Activated naive CD4-positive, alpha-beta T cell treated with anti-CD3 and anti-CD28 coated beads, Interleukin-2, amount 50 U/mL, for 16 hours (primary cell): ENCODE data around the gene KDM1B.
"Not testable (repeated sequence)": the region's sequence is repeated elsewhere in the genome, so short reads cannot be mapped to it uniquely, and the experiment has no call there.

Experiments
- DNase-seq: peaks from one replicate; pipeline ENCODE4 v3.0.0-alpha.2; 2020

KDM1B gene

GRCh38 chr6:18189196-18189595 lies 34.0 kb downstream of the KDM1B start:
- no peak for DNase-seq

DNA sequence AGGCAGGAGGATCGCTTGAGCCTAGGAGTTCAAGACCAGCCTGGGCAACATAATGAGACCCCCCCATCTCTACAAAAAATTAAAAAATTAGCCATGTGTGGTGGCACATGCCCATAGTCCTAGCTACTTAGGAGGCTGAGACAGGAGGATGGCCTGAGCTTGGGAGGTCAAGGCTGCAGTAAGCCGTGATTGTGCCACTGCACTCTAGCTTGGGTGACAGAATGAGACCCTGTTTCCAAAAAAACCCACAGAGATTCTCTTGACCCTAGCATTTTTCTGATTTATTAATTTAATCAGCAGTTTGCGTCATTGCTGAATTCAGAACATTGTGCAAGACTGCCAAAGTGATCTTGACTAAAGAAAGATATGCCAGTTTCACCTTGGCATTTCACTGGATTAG lies 36.8 kb downstream of the KDM1B start:
- no peak for DNase-seq

DNA sequence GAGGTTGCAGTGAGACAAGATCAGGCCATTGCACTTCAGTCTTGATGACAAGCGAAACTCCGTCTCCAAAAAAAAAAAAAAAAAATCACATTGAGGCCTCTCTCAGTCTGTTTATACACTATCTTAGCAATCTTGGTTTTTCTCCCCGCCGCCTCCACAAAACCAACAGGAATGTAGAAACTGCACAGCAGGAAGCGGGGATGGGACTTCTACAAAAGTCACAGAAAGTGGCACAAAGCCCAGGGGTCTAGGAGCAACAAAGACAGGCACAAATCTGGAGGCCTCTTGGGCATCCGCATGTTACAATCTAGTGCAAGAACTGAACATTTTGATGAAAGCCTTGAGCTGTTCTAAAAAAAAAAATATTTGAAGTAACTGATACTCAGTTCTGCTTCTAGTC lies 48.6 kb downstream of the KDM1B start:
- DNase-seq = no peak

DNA sequence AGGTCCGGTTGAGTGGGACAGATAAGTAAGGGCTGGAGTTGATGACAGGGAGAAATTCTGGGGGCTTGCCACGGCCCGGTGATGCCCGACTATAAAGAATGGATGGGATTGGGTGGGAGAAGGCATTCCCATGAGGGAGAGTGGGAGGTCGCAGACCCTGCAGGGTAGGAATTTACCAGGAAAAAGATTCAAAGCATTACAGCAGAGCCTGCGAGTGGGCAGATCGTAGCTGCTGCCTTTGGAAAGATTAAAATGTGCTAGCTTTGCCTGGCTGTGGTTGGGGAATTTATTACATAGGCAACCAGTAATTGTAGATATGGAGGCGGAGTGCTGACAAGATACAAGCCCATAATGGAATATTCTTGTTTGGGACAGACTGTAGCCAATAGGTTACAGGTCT lies 49.5 kb downstream of the KDM1B start:
- no peak for DNase-seq

DNA sequence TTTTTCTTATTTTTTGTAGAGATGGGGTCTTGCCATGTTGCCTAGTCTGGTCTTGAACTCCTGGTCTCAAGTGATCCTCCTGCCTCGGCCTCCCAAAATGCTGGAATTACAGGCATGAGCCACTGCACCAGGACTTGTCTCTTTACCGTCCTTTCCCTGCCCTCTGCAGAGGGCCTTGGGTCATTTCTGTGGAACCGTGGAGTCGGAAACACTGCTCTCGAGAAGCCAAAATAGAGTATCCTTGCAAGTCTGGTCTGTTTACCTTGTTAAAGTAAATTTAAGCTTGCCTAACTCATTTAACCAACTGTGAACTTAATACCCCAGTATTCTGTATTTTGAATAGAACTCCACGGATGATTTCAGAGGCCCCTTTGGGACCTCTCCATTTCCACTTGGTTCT lies 51.4 kb downstream of the KDM1B start:
- no peak for DNase-seq

DNA sequence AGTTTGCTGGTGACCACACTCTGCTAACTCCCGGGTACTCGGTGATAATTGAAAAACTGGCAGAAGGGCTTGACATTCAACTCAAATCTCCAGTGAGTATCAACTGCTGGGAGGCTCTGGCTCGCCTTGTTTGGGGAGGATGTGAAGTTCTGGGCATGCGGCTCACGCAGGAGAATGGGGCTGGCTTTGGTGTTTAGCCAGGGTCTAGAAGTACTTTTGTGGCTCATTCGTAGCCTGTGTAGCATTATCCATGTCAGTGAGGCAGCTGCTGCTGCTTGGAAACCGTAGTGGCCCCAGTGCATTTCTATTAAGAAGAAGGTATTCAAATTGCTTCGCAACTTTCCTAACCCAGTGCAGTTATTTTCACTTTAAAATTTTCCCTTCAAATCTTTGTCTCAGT lies 52.2 kb downstream of the KDM1B start:
- DNase-seq = no peak

DNA sequence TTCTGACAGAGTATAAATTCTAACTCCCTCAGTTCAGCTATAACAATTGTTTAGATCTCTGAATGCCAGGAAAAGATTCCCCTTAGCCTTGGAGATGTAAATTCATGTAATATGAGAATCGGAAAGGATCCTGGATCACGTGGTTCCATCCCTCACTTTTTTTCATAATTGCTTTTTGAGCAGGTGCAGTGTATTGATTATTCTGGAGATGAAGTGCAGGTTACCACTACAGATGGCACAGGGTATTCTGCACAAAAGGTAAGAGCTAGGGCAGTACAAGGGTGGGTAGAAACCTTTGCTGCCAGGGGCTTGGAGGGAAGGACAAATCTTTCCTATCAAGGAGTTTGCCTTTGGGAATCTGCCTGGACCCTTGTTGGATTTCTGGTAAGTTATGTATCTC lies 52.7 kb downstream of the KDM1B start:
- no peak for DNase-seq

DNA sequence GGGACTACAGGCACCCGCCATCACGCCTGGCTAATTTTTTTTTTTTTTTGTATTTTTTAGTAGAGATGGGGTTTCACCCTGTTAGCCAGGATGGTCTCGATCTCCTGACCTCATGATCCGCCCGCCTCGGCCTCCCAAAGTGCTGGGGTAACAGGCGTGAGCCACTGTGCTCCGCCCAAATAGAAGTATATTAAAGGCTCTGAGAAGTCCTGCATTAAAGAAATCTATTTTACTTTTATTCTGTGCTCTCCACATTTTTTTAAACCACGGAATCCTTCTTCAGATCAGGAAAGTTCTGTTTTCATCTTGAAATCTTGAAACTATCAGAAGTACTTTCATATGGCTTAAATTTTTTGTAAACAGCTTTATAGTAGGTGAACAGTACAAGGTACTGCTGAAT lies 53.6 kb downstream of the KDM1B start:
- not testable (repeated sequence) for DNase-seq

DNA sequence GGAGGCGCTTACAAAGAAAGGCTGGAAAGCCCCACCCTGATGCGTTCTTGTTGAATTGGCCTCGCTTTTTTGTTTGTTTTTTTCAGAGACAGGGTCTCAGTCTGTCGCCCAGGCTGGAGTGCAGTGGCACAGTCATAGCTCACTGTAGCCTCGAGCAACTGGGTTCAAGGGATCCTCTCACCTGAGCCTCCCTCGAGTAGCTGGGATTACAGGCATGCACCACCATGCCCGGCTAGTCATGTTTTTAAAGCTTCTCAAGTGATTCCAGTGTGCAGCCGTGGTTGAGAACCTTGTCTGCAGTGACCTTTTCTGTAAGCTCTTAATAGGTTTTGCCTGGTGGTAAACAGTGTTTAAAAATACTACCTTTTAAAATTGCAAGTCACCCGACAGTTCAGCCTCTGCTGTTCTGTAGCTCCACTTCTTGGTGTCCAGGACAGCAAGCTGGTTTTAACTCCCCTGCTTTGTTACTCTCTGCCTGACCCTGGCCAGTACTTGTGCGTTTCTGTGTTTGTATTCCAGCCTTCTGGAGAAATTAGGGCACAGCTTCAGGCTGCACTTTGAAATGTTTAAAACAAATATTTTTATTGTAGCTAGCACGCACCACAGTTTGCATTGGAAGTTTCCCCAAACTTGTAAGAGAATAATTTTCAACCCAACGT lies 54.4 kb downstream of the KDM1B start:
- no peak for DNase-seq

GRCh38 chr6:18210707-18211106 lies 55.5 kb downstream of the KDM1B start:
- DNase-seq = no peak

- DNase-seq = no peak
Observed at GRCh38 chr6:18211338-18211737, 56.1 kb downstream of the KDM1B start.

DNA sequence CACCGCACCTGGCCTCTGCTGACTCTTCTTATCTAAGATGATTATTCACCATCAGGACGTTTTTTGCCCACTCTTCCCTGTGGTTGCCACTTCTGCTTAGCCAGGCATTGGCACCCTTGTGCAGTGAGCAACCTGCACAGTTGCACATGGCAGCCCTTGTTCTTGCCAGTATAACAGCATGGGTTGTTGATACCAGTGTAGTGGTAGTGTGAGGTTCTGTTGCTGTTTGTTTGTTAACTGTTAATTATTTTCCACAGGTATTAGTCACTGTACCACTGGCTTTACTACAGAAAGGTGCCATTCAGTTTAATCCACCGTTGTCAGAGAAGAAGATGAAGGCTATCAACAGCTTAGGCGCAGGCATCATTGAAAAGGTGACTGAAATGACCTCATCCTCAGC lies 57.0 kb downstream of the KDM1B start:
- DNase-seq = no peak

DNA sequence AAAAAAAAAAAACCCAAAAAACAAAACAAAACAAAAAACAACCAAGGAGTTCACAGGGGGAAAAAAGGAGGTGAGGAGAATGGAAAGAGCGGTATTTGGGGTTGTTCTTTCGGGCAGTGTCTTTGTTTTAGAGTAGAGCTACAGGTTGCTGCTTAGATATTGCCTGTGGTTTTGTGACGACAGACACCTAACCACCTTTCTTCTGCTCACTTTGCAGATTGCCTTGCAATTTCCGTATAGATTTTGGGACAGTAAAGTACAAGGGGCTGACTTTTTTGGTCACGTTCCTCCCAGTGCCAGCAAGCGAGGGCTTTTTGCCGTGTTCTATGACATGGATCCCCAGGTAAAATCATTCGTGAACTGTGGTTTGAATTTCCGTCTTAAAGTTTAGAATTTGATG lies 58.2 kb downstream of the KDM1B start:
- no peak for DNase-seq

- no peak for DNase-seq
Observed at GRCh38 chr6:18214003-18214402, 58.8 kb downstream of the KDM1B start.

- DNase-seq = no peak
Observed at GRCh38 chr6:18215436-18215835, 60.2 kb downstream of the KDM1B start.

GRCh38 chr6:18216411-18216810 lies 61.2 kb downstream of the KDM1B start:
- DNase-seq = no peak

- DNase-seq = no peak
Observed at GRCh38 chr6:18218233-18218632, 63.0 kb downstream of the KDM1B start.

DNA sequence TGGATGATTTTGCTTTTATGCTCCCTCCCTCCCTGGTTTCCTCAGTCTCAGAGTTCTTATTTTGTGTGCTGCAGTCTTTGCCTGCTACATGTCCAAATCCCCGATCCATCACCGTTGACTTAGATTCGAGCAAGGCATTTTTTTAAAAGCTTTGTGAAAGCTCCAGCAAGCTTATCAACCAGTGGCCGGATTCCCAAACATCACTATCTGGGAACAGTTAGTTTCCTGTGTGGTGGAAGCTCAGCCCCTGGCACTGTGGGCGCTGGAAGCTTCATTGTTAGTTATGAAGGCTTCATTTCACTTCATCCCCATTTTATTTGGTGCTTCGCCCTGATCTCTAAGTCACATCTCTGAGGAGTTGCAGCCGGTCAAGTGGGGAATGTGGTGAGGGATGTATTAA lies 64.4 kb downstream of the KDM1B start:
- no peak for DNase-seq

DNA sequence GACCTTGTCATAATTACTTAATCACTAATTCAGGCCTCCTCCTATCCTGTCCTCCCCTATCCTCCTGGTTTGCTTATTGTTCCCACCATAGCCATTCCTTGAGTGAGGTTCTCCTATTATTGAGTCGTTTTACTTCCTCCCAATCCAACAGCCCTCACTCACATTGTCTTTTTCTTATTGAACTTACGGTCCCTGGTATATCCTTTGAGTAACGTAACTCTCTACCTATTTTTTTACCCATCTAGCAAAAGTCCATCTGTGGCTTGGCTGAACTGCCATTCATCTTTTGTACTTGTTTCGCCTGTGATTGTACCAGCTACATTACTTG lies 66.0 kb downstream of the KDM1B start:
- DNase-seq = no peak

DNA sequence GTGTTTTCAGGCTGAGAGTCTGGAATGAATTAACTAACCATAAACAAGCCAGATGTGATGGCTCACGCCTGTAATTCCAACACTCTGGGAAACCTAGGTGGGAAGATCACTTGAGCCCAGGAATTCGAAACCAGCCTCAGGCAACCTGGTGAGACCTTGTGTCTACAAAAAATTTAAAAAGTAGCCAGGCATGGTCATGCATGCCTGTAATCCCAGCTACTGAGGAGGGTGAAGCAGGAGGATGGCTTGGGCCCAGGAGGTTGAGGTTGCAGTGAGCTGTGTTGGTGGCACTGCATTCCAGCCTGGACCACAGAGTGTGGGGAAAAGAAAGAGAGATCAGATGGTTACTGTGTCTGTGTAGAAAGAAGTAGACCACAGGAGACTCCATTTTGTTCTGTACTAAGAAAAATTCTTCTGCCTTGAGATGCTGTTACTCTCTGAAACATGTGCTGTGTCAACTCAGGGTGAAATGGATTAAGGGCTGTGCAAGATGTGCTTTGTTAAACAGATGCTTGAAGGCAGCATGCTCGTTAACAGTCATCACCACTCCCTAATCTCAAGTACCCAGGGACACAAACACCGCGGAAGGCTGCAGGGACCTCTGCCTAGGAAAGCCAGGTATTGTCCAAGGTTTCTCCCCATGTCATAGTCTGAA lies 71.4 kb downstream of the KDM1B start:
- DNase-seq = not testable (repeated sequence)

DNA sequence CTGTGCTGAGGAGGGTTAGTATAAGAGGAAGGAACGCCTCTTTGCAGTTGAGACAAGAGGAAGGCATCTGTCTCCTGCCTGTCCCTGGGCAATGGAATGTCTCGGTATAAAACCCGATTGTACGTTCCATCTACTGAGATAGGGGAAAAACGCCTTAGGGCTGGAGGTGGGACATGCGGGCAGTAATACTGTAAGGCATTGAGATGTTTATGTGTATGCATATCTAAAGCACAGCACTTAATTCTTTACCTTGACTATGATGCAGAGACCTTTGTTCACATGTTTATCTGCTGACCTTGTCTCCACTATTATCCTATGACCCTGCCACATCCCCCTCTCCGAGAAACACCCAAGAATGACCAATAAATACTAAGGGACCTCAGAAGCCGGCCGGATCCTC lies 71.9 kb downstream of the KDM1B start:
- DNase-seq = not testable (repeated sequence)

DNA sequence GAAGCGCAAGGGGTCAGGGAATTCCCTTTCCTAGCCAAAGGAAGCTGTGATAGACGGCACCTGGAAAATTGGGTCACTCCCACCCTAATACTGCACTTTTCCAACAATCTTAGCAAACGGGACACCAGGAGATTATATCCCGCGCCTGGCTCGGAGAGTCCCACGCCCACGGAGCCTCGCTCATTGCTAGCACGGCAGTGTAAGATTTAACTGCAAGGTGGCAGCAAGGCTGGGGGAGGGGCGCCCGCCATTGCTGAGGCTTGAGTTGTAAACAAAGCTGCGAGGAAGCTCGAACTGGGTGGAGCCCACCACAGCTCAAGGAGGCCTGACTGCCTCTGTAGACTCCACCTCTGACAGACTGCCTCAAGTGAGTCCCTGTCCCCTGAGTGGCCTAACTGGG lies 73.4 kb downstream of the KDM1B start:
- not testable (repeated sequence) for DNase-seq

- not testable (repeated sequence) for DNase-seq
Observed at GRCh38 chr6:18231856-18232255, 76.6 kb downstream of the KDM1B start.

GRCh38 chr6:18233770-18234169 lies 78.5 kb downstream of the KDM1B start:
- DNase-seq = not testable (repeated sequence)

DNA sequence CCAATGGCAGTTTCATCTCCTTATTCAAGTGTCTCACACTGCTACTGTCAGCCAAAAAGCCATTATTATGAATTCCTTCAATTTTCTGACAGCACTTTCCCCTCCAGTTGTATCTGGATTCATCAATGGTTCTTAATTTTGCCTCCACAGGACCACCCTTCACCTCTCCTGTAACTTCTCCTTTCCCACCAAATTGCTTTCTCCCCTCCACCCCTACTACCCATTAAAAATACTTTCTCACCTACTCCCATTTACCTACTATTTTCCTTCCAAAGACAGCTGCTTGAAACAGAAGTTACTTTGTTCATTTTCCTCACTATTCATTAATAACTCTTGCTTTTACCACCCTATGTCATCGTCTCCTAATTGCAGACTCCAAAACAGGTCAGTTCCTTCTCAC lies 79.3 kb downstream of the KDM1B start:
- no peak for DNase-seq
